CD8-positive, alpha-beta memory T cell (primary cell): Measurements from ENCODE around the gene PALD1. TPM values are rescaled to one million over a fixed set of nuclear protein-coding genes. Genes with fewer than 3 reads are reported as not detected.

Experiments used
- CTCF ChIA-PET: fragments of 350-600 bp; sonication (Branson Sonifier 250); formaldehyde crosslinking; loops from one replicate; lab custom pipeline; 2021; ENCODE audit warnings: antibody characterized with exemption; lab: Charles Lee
- POLR2A ChIA-PET: fragments of 350-600 bp; sonication (Branson Sonifier 250); formaldehyde crosslinking; loops from one replicate; lab custom pipeline; 2021; ENCODE audit warnings: antibody characterized with exemption; lab: Charles Lee
- DNase-seq, 5 donors: peaks; one replicate each; pipeline versions ENCODE4 v3.0.0 to v3.0.0-alpha.2; 2020 to 2022; ENCODE audit warnings: mixed read lengths in 1 of 5
- H3K27ac ChIP-seq: one replicate; pipeline ENCODE4 v1.7.0; 2013; ENCODE audit warnings: low read depth, mild to moderate bottlenecking, low read length, moderate library complexity
- H3K27me3 ChIP-seq: 2 replicates; pipeline ENCODE4 v1.7.0; 2013; ENCODE audit warnings: low read length, mild to moderate bottlenecking; ENCODE audit not compliant: insufficient read depth, poor library complexity, severe bottlenecking
- H3K36me3 ChIP-seq: 2 replicates; pipeline ENCODE4 v1.7.0; 2013; ENCODE audit warnings: mild to moderate bottlenecking, low read length, moderate library complexity; ENCODE audit not compliant: insufficient read depth
- H3K4me1 ChIP-seq: 2 replicates; pipeline ENCODE4 v1.7.0; 2013; ENCODE audit warnings: mild to moderate bottlenecking, low read length, moderate library complexity; ENCODE audit not compliant: insufficient read depth
- H3K4me3 ChIP-seq: 2 replicates; pipeline ENCODE4 v1.7.0; 2013; ENCODE audit warnings: mild to moderate bottlenecking, low read length
- H3K9me3 ChIP-seq: 2 replicates; pipeline ENCODE4 v1.7.0; 2013; ENCODE audit warnings: mild to moderate bottlenecking, low read length
- H3K27ac Mint-ChIP-seq, 8 donors: one replicate each; pipeline ENCODE4 v1.8.0; 2020 to 2021; ENCODE audit warnings: mixed read lengths in 8 of 8, mild to moderate bottlenecking in 6 of 8, inconsistent platforms in 3 of 8, moderate library complexity in 3 of 8
- H3K27me3 Mint-ChIP-seq, 2 donors: one replicate each; pipeline ENCODE4 v1.8.0; 2020 to 2021; ENCODE audit warnings: mixed read lengths in 2 of 2, mild to moderate bottlenecking in 1 of 2, moderate library complexity in 1 of 2
- H3K36me3 Mint-ChIP-seq, 3 donors: one replicate each; pipeline ENCODE4 v1.8.0; 2020 to 2021; ENCODE audit warnings: mixed read lengths in 3 of 3, inconsistent platforms in 1 of 3, mild to moderate bottlenecking in 1 of 3
- H3K4me1 Mint-ChIP-seq, 3 donors: one replicate each; pipeline ENCODE4 v1.8.0; 2020 to 2021; ENCODE audit warnings: mixed read lengths in 3 of 3, inconsistent platforms in 1 of 3, mild to moderate bottlenecking in 1 of 3
- H3K4me3 Mint-ChIP-seq, 7 donors: one replicate each; pipeline ENCODE4 v1.8.0; 2020 to 2021; ENCODE audit warnings: mixed read lengths in 7 of 7, mild to moderate bottlenecking in 6 of 7, moderate library complexity in 4 of 7, inconsistent platforms in 2 of 7
- H3K9me3 Mint-ChIP-seq, 5 donors: one replicate each; pipeline ENCODE4 v1.8.0; 2020 to 2022; ENCODE audit warnings: mixed read lengths in 5 of 5, mild to moderate bottlenecking in 3 of 5, moderate library complexity in 2 of 5, inconsistent platforms in 1 of 5
- polyA plus RNA-seq: library from polyadenylated mRNA; unstranded; fragments of 300-500 nt; fragmentation: Illumina TruSeq; gene quantifications from one replicate; pipeline ENCODE4 v1.2.3, GENCODE V29; 2021
- total RNA-seq, 2 experiments: library from RNA; stranded (reverse); gene quantifications; one replicate each; pipeline ENCODE4 v1.2.3, GENCODE V29; 2021

Gene PALD1
- total and polyA plus RNA-seq, 3 experiments from 2014 or later = 0.20 to 0.29 TPM; not detected in 1

DNA sequence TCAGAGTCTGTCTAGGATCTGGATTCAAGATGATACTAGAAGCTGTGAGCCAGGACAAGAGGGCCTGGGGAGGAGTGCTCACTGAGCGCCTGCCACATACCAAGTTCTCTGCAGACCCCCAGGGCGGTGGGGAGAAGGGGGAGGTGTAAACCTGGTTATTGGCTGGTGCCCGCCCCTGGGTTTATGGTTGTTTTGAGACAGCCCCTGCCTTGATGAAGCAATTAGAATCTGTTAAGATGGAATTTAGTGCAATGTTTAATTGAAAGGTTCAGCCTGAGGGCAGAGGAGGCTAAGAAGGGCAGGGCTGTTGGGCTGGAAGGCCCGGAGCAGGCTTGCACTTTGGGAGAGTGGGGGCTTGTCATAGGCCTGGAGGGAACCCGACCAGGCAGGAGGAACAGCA, 81.3 kb downstream of the PALD1 start:
- H3K36me3 Mint-ChIP-seq = no peaks in the 10 kb centered on the region
- POLR2A ChIA-PET = no interaction called here
- H3K4me1 ChIP-seq = peaks cover 11% of the 10 kb centered on the region
- H3K4me1 Mint-ChIP-seq = peaks cover 19 to 31% (median 23%) of the 10 kb centered on the region in 3 donors
- peak overlapping the region in 7 of 8 donors; percentile 32 to 92 (median 86) for H3K27ac Mint-ChIP-seq
- no peaks in the 10 kb centered on the region for H3K27me3 ChIP-seq
- H3K27ac ChIP-seq = peak overlapping the region; percentile 74
- no peaks in the 10 kb centered on the region for H3K9me3 ChIP-seq
- H3K9me3 Mint-ChIP-seq = no peaks in the 10 kb centered on the region
- H3K36me3 ChIP-seq = no peaks in the 10 kb centered on the region
- no peak for DNase-seq
- H3K4me3 ChIP-seq = no peak overlapping the region
- CTCF ChIA-PET = interaction anchor here (1.0 to 5.0 kb wide), 13 partner anchors 10 to 219 kb away, joined by 3 to 81 read pairs (median 4); partner anchors contain the start of gene PRF1
- peak overlapping the region in 6 of 7 donors; percentile 86 to 94 (median 88) for H3K4me3 Mint-ChIP-seq
- peaks cover 0 to 7% of the 10 kb centered on the region in 2 donors for H3K27me3 Mint-ChIP-seq

DNA sequence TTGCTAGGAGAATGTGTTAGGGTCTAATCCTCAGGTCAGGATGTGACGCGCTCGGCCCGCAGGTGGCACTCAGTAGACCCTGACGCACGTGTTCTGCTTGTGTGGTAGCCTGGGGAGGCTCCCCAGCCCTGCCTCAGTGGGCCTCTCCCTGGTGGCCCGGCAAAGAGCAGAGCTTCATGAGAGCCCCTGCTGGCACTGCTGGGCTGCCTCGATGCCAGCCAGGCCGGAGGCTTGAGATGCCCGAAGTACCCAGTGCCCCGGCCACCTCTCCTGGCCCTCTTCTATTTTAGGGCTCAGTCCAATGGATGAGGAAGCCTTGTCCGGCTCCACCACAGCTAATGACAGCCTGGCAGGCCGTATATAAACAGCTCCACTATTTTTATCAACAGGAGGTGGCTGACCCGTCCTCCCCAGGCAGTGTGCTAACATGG, 82.0 kb downstream of the PALD1 start:
- Histone ChIP-seq H3K4me1 (peaks cover 11% of the 10 kb centered on the region), H3K27me3 (no peaks in the 10 kb centered on the region), H3K27ac (no peak overlapping the region), H3K4me3 (no peak overlapping the region), H3K9me3 (no peaks in the 10 kb centered on the region), H3K36me3 (no peaks in the 10 kb centered on the region)
- CTCF ChIA-PET = interaction anchor here (1.0 to 5.0 kb wide), 8 partner anchors 10 to 219 kb away, joined by 3 to 81 read pairs (median 8); no protein-coding TSS in a partner anchor
- Mint-ChIP-seq H3K4me3 (no peak overlapping the region), H3K9me3 (no peaks in the 10 kb centered on the region), H3K27me3 (peaks cover 0 to 7% of the 10 kb centered on the region in 2 donors), H3K27ac (peak overlapping the region in 3 of 8 donors; percentile 27 to 69 (median 33)), H3K36me3 (no peaks in the 10 kb centered on the region), H3K4me1 (peaks cover 19 to 34% (median 24%) of the 10 kb centered on the region in 3 donors)
- DNase-seq = peak in 1 of 5 donors; percentile 15
- POLR2A ChIA-PET = no interaction called here

DNA sequence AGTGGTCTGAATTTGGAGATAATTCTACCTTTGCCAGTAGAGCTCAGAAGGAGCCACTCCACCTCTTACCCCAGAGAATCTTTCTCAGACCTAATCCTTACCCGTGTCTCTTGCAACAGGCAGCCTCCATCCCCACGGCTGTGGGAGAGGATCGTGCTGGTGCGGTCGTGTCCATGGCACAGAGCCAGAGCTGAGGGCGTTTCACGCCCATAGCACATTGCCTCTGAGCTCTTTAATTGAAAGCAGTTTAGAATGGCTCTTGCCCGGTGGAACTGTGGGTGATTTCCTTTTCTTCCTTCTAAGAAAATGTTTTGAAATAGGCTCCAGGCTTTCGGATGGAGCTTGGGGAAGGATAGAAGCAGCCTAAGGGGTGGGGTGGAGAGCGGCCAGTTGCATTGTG, 82.5 kb downstream of the PALD1 start:
- Histone ChIP-seq H3K27ac (no peak overlapping the region), H3K27me3 (no peaks in the 10 kb centered on the region), H3K4me3 (no peak overlapping the region), H3K4me1 (peaks cover 11% of the 10 kb centered on the region), H3K9me3 (no peaks in the 10 kb centered on the region), H3K36me3 (no peaks in the 10 kb centered on the region)
- Mint-ChIP-seq H3K4me3 (peak overlapping the region in 2 of 7 donors; percentile 39 to 54), H3K27me3 (peaks cover 0 to 7% of the 10 kb centered on the region in 2 donors), H3K4me1 (peaks cover 19 to 34% (median 24%) of the 10 kb centered on the region in 3 donors), H3K9me3 (no peaks in the 10 kb centered on the region), H3K27ac (peak overlapping the region in 6 of 8 donors; percentile 12 to 69 (median 30)), H3K36me3 (no peaks in the 10 kb centered on the region)
- no peak for DNase-seq
- CTCF ChIA-PET = interaction anchor here (1.2 to 5.0 kb wide), 4 partner anchors 11 to 218 kb away, joined by 3 to 81 read pairs (median 15); no protein-coding TSS in a partner anchor
- POLR2A ChIA-PET = no interaction called here

DNA sequence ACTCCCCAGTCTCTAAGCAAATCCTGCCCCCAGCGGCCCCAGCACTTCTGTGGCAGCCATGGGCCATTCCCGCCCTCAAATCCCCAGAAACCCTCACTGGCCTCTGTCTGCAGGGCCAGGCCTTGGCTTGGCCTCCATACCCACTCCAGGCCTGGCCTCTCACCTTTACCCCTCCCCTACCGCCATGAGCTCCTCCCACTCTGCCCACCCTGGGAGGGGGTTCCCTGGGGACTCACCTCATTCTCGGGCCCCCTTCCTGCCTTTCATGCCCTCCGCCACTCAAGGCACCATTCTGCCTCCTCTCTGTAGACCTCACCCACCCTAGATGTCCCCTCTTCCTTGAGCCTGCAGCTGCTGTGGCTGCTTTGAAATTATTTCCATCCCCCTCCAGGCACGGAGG, 83.0 kb downstream of the PALD1 start:
- ChIA-PET POLR2A (no interaction called here), CTCF (interaction anchor here (1.2 to 5.0 kb wide), 3 partner anchors 12 to 198 kb away, joined by 3 to 81 read pairs (median 27); no protein-coding TSS in a partner anchor)
- peak overlapping the region in 3 of 8 donors; percentile 5 to 48 (median 27) for H3K27ac Mint-ChIP-seq
- no peaks in the 10 kb centered on the region for H3K36me3 Mint-ChIP-seq
- no peaks in the 10 kb centered on the region for H3K36me3 ChIP-seq
- H3K9me3 Mint-ChIP-seq = no peaks in the 10 kb centered on the region
- no peak overlapping the region for H3K4me3 ChIP-seq
- H3K9me3 ChIP-seq = no peaks in the 10 kb centered on the region
- H3K4me1 Mint-ChIP-seq = peaks cover 19 to 34% (median 24%) of the 10 kb centered on the region in 3 donors
- DNase-seq = peak in 1 of 5 donors; percentile 32
- no peak overlapping the region for H3K27ac ChIP-seq
- peaks cover 11% of the 10 kb centered on the region for H3K4me1 ChIP-seq
- H3K4me3 Mint-ChIP-seq = no peak overlapping the region
- H3K27me3 ChIP-seq = no peaks in the 10 kb centered on the region
- H3K27me3 Mint-ChIP-seq = peaks cover 0 to 7% of the 10 kb centered on the region in 2 donors

DNA sequence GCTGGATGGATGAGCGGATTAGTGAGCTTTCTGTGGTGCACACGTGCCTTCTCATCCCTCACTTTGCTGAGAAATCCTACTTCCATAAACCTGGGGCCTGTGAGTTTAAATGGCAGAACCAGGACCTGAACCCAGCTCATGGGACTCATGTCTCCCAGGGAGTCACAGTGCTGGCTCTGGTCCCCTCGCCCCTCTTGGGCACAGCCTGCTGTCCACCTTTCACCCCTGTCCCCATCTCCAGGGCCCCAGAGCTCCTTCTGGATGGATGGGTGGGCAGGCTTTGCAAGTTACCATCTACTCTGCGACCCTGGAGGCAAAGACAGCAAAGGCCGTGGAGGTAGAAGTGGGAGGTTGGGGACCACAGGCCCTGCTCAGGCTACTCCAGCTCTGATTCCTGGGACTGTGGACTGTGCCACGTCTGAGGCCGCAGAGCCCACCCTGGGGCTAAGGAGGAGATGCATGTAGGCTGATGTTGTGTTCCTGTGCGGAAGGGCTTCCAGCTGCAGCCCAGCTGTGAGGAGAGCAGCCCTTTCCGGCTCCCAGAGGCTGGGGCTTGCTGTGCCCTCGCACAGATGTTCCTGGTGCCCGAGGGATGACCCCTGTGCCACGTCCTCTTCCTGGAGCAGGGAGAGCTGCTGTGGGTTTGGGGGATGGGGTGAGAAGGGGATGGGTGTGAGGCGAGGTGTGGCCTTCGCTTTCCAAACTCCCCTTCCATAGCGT, 83.6 kb downstream of the PALD1 start:
- Histone ChIP-seq H3K4me3 (no peak overlapping the region), H3K9me3 (no peaks in the 10 kb centered on the region), H3K27ac (no peak overlapping the region), H3K27me3 (no peaks in the 10 kb centered on the region), H3K36me3 (no peaks in the 10 kb centered on the region), H3K4me1 (peaks cover 11% of the 10 kb centered on the region)
- Mint-ChIP-seq H3K27me3 (peaks cover 0 to 7% of the 10 kb centered on the region in 2 donors), H3K4me3 (no peak overlapping the region), H3K36me3 (no peaks in the 10 kb centered on the region), H3K4me1 (peaks cover 19 to 34% (median 25%) of the 10 kb centered on the region in 3 donors), H3K27ac (peak overlapping the region in 2 of 8 donors; percentile 37 to 60), H3K9me3 (no peaks in the 10 kb centered on the region)
- CTCF ChIA-PET = interaction anchor here (4.4 to 5.0 kb wide), 2 partner anchors 12 to 197 kb away, joined by 27 to 81 read pairs; no protein-coding TSS in a partner anchor
- POLR2A ChIA-PET = no interaction called here
- DNase-seq = peak in 1 of 5 donors; percentile 40

DNA sequence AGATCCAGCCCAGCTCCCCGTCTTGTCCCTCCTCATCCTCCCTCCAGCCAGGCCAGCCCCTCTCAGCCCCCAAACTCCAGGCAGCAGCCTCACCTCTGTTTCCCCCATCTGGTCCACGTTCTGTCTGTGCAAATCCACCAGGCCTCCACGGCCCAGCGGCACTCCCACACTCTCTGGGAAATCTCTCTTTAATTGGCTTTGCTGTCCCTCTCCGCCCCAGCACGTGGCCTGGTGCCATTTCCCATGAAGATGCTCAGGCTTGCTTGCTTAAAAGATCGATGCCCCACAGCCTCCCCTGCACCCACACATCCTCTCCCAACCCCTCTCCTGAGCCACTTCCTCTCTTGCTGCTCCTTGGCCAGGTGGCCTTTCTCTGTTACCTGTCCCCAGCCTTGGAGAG, 84.7 kb downstream of the PALD1 start:
- H3K27me3 ChIP-seq = no peaks in the 10 kb centered on the region
- H3K27ac Mint-ChIP-seq = peak overlapping the region in 1 of 8 donors; percentile 82
- peaks cover 0 to 6% of the 10 kb centered on the region in 2 donors for H3K27me3 Mint-ChIP-seq
- no peaks in the 10 kb centered on the region for H3K36me3 Mint-ChIP-seq
- H3K4me3 Mint-ChIP-seq = no peak overlapping the region
- ChIA-PET CTCF (no interaction called here), POLR2A (no interaction called here)
- DNase-seq = peak in 1 of 5 donors; percentile 20
- no peak overlapping the region for H3K27ac ChIP-seq
- no peaks in the 10 kb centered on the region for H3K9me3 ChIP-seq
- H3K4me3 ChIP-seq = no peak overlapping the region
- H3K4me1 ChIP-seq = peaks cover 11% of the 10 kb centered on the region
- no peaks in the 10 kb centered on the region for H3K9me3 Mint-ChIP-seq
- H3K4me1 Mint-ChIP-seq = peaks cover 19 to 34% (median 25%) of the 10 kb centered on the region in 3 donors
- no peaks in the 10 kb centered on the region for H3K36me3 ChIP-seq

DNA sequence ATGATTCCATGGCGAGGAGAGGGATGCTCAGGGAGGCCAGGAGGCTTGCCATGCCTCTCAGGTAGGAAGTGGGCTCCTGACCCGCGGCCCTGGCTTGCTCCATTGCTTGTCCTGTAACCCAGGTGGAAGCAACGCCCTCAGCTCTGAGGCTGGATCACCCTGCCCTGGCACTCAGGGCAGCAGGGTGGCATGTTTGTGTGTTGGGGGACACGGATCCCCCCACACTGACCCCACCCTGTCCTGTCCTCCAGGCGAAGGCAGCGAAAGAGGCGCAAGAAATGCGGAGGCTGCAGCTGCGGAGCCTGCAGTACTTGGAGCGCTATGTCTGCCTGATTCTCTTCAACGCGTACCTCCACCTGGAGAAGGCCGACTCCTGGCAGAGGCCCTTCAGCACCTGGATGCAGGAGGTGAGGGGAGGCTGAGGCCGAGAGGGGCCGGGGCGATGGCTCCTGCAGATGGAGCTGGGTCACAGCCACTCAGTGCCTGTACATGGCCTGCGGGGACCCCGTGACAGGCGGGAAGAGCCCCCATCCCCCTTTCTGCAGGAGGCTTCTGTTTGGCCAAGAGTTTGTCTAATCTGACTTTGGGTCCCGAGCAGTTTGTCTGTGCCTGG, 85.7 kb downstream of the PALD1 start:
- H3K9me3 ChIP-seq = no peaks in the 10 kb centered on the region
- Mint-ChIP-seq H3K36me3 (no peaks in the 10 kb centered on the region), H3K4me3 (no peak overlapping the region), H3K27me3 (peaks cover 0 to 2% of the 10 kb centered on the region in 2 donors), H3K9me3 (no peaks in the 10 kb centered on the region), H3K27ac (no peak overlapping the region), H3K4me1 (peaks cover 10 to 28% (median 20%) of the 10 kb centered on the region in 3 donors)
- CTCF ChIA-PET = interaction anchor here (0.6 to 0.8 kb wide), 2 partner anchors 15 to 313 kb away, joined by 3 to 4 read pairs; no protein-coding TSS in a partner anchor
- no peaks in the 10 kb centered on the region for H3K36me3 ChIP-seq
- DNase-seq = peak in 1 of 5 donors; percentile 40
- H3K27ac ChIP-seq = no peak overlapping the region
- H3K4me3 ChIP-seq = no peak overlapping the region
- POLR2A ChIA-PET = no interaction called here
- no peaks in the 10 kb centered on the region for H3K27me3 ChIP-seq
- peaks cover 7% of the 10 kb centered on the region for H3K4me1 ChIP-seq
